Hematopoietic multipotent progenitor cell treated with erythropoietin and hydrocortisone succinate and interleukin-3 and kit ligand, for 4 days (in vitro differentiated cells): ENCODE measurements around the gene ACIN1.
A peak's percentile ranks its signal among the peaks of the same experiment; 100 is the strongest.

ENCODE experiments used
- DNase-seq: peaks from one replicate; pipeline ENCODE4 v3.0.0-alpha.2; 2015

The ACIN1 gene

GRCh38 chr14:23104070-23104590 lies 9.2 kb upstream of the ACIN1 start:
- DNase-seq: no peak

GRCh38 chr14:23103581-23103980 lies 8.6 kb upstream of the ACIN1 start:
- no peak for DNase-seq

- no peak for DNase-seq
Measured at GRCh38 chr14:23102801-23103200, 7.9 kb upstream of the ACIN1 start.

GRCh38 chr14:23101986-23102625 lies 7.2 kb upstream of the ACIN1 start:
- no peak for DNase-seq

- DNase-seq: no peak
Measured at GRCh38 chr14:23101213-23101970, 6.5 kb upstream of the ACIN1 start.

GRCh38 chr14:23099212-23099861 lies 4.4 kb upstream of the ACIN1 start:
- DNase-seq: no peak

- peak; percentile 92 for DNase-seq
Measured at GRCh38 chr14:23097786-23098185, 2.9 kb upstream of the ACIN1 start.

- peak; percentile 100 for DNase-seq
Measured at GRCh38 chr14:23095196-23096108, 516 bp upstream of the ACIN1 start, which contains the start of gene C14orf119. Gene C14orf119, plus strand, starts transcription at chr14:23095505. Its CDS starts 2,154 bp downstream, at chr14:23097659.

GRCh38 chr14:23093991-23094665 lies 808 bp downstream of the ACIN1 start:
- DNase-seq: no peak

- DNase-seq: no peak
Measured at GRCh38 chr14:23093526-23093925, 1.4 kb downstream of the ACIN1 start.

GRCh38 chr14:23093104-23093503 lies 1.8 kb downstream of the ACIN1 start:
- no peak for DNase-seq

- no peak for DNase-seq
Measured at GRCh38 chr14:23091294-23092225, 3.4 kb downstream of the ACIN1 start.

- no peak for DNase-seq
Measured at GRCh38 chr14:23090254-23090636, 4.7 kb downstream of the ACIN1 start.

GRCh38 chr14:23089498-23090253 lies 5.3 kb downstream of the ACIN1 start:
- no peak for DNase-seq

GRCh38 chr14:23086565-23086964 lies 8.4 kb downstream of the ACIN1 start:
- no peak for DNase-seq

GRCh38 chr14:23085458-23085857 lies 9.5 kb downstream of the ACIN1 start:
- DNase-seq: no peak

- DNase-seq: no peak
Measured at GRCh38 chr14:23080474-23080873, 14.5 kb downstream of the ACIN1 start.

- DNase-seq: no peak
Measured at GRCh38 chr14:23079716-23080115, 15.2 kb downstream of the ACIN1 start.

- DNase-seq: peak; percentile 50
Measured at GRCh38 chr14:23078692-23079116, 16.2 kb downstream of the ACIN1 start.

- DNase-seq: no peak
Measured at GRCh38 chr14:23077962-23078361, 17.0 kb downstream of the ACIN1 start.
